NCI-H128 (cell line): ENCODE measurements around the gene LASP1NB.
"Not testable (repeated sequence)": the region's sequence is repeated elsewhere in the genome, so short reads cannot be mapped to it uniquely, and the experiment has no call there.

Source experiments
- DNase-seq: peaks from one replicate; lab custom pipeline; 2025; ENCODE audit not compliant: unreplicated experiment; lab: John Stamatoyannopoulos, UW

Gene LASP1NB

DNA sequence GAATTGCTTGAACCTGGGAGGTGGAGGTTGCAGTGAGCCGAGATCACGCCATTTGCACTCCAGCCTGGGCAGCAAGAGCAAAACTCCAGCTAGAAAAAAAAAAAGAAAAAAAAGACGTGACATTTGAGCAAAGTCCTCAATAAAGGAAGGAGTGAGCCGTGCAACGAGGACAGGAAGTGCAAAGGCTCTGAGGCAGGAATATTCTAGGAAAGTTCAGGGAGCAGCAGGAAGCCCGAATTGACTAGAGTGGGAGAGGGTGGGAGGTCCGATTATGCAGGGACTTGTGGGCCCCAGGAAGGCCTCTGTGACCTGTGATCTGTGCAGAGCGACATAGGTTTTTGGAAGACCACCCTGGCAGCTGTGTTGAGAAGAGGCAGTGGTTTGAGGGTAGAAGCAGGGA, 8.6 kb upstream of the LASP1NB start:
- DNase-seq, result no peak

DNA sequence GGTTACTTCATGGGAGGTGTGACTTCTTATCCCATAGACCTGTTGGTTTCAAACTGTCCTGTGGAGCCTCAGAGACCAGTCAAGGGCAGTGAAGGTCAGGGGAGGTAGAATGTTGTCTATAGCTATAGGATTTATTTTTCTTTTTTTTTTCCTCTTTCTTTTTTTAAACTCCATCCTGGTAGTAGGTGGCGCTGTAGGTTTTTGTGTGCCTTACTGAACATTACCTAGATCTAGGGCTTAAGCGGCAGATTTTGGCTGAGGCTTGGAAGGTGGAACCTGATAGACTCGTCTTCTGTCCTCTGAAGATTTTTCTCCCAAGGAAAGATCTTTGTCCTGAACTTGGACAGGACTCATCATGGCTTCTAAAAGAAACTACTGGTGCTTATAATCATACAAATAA, 8.2 kb upstream of the LASP1NB start:
- no peak for DNase-seq

DNA sequence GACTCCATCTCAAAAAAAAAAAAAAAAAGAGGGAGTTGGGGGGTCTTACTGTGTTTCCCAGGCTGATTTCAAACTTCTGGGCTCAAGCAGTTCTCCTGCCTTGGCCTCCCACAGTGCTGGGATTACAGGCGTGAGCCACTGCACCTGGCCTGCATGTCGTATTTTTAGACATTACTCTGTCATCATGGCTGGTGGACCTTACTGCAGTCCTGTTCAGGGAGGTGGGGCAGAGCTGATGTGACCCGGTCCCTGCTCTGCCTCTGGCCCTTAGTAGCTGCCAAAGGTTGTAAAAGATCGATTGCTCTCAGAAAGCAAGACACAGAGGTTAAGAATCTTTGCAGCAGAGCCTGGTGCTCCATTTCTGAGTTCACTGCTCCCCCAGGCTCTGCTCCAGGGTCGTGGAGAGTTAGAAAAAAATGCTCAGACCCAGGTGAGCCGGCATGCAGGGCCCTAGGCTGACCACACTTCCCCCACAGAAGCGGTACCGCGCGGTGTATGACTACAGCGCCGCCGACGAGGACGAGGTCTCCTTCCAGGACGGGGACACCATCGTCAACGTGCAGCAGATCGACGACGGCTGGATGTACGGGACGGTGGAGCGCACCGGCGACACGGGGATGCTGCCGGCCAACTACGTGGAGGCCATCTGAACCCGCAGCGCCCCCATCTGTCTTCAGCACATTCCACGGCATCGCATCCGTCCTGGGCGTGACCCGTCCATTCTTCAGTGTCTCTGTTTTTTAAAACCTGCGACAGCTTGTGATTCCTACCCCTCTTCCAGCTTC, 7.1 kb upstream of the LASP1NB start:
- DNase-seq, result no peak

DNA sequence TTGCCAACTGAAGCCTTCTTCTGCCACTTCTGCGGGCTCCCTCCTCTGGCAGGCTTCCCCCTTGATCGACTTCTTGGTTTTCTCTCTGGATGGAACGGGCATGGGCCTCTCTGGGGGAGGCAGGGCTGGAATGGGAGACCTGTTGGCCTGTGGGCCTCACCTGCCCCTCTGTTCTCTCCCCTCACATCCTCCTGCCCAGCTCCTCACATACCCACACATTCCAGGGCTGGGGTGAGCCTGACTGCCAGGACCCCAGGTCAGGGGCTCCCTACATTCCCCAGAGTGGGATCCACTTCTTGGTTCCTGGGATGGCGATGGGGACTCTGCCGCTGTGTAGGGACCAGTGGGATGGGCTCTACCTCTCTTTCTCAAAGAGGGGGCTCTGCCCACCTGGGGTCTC, 6.5 kb upstream of the LASP1NB start:
- no peak for DNase-seq

DNA sequence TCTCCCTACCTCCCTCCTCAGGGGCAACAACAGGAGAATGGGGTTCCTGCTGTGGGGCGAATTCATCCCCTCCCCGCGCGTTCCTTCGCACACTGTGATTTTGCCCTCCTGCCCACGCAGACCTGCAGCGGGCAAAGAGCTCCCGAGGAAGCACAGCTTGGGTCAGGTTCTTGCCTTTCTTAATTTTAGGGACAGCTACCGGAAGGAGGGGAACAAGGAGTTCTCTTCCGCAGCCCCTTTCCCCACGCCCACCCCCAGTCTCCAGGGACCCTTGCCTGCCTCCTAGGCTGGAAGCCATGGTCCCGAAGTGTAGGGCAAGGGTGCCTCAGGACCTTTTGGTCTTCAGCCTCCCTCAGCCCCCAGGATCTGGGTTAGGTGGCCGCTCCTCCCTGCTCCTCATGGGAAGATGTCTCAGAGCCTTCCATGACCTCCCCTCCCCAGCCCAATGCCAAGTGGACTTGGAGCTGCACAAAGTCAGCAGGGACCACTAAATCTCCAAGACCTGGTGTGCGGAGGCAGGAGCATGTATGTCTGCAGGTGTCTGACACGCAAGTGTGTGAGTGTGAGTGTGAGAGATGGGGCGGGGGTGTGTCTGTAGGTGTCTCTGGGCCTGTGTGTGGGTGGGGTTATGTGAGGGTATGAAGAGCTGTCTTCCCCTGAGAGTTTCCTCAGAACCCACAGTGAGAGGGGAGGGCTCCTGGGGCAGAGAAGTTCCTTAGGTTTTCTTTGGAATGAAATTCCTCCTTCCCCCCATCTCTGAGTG, 5.9 kb upstream of the LASP1NB start:
- DNase-seq, result no peak

DNA sequence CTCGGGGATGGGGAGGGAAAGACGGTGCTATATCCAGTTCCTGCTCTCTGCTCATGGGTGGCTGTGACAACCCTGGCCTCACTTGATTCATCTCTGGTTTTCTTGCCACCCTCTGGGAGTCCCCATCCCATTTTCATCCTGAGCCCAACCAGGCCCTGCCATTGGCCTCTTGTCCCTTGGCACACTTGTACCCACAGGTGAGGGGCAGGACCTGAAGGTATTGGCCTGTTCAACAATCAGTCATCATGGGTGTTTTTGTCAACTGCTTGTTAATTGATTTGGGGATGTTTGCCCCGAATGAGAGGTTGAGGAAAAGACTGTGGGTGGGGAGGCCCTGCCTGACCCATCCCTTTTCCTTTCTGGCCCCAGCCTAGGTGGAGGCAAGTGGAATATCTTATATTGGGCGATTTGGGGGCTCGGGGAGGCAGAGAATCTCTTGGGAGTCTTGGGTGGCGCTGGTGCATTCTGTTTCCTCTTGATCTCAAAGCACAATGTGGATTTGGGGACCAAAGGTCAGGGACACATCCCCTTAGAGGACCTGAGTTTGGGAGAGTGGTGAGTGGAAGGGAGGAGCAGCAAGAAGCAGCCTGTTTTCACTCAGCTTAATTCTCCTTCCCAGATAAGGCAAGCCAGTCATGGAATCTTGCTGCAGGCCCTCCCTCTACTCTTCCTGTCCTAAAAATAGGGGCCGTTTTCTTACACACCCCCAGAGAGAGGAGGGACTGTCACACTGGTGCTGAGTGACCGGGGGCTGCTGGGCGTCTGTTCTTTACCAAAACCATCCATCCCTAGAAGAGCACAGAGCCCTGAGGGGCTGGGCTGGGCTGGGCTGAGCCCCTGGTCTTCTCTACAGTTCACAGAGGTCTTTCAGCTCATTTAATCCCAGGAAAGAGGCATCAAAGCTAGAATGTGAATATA, 4.8 kb upstream of the LASP1NB start:
- no peak for DNase-seq

DNA sequence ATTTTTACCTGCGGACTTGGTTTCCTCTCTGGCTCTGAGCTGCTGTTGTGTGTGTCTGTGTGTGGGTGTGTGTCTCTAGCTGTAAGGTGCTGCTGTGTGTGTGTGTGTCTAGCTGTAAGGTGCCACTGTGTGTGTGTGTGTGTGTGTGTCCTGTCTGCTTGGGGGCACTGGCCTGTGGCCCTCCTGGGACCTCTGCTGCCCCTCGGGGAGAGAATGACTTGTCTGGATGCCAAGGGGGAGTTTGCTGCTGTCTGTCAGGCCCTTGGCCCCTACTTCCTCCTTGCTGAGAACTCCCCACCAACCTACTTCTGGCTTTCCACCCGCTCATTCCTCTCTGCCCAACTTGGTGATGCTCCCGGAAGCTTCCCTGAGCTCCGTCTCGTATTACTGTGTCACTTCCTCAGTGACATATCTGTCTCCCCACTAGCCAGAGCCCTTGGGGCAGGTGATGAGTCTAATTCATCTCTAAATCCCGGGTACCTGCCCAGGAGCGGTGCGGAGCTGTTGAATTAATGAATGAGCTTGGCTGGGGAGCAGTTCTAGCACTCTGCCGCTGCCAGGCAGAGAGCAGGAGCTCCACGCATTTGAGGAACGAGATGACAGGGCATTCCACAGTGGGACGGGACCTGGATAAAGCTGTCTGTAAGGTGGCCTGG, 3.5 kb upstream of the LASP1NB start:
- no peak for DNase-seq

DNA sequence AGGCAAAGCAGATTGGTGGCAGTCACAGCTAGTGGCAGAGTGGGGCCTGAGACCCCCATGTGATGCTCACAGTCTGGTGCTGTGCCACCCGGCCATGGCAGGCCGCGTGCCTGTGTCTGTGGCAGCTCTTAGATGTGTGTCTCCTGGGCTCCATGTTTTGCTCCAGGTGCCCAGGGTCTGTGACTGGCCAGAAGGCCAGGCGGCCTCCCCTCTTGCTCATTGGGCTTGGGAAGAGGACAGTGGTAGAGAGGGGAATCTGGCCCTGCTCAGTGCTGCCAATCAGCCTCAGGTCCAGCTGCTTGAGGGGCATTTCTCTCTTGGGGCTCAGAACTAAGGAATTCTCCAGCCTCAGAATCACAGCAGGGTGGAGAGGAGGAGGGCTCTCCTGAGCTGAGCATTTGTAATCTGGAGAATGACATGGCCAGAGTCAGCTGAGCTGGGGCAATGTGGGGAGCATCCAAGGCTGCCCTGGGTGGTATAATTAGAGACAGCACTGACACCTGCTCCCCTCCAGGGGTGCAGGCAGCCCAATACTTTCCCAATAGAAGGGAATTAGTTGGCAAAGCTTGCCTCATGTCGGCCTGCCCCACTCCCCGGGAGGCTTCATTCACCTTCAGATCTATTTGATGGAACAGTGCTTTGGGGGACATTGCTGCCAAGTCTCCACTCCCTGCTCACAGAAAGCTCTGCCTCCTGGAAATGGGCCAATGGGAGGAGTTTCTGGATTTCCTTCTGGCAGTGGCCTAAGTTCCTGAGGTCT, 2.7 kb upstream of the LASP1NB start:
- no peak for DNase-seq

DNA sequence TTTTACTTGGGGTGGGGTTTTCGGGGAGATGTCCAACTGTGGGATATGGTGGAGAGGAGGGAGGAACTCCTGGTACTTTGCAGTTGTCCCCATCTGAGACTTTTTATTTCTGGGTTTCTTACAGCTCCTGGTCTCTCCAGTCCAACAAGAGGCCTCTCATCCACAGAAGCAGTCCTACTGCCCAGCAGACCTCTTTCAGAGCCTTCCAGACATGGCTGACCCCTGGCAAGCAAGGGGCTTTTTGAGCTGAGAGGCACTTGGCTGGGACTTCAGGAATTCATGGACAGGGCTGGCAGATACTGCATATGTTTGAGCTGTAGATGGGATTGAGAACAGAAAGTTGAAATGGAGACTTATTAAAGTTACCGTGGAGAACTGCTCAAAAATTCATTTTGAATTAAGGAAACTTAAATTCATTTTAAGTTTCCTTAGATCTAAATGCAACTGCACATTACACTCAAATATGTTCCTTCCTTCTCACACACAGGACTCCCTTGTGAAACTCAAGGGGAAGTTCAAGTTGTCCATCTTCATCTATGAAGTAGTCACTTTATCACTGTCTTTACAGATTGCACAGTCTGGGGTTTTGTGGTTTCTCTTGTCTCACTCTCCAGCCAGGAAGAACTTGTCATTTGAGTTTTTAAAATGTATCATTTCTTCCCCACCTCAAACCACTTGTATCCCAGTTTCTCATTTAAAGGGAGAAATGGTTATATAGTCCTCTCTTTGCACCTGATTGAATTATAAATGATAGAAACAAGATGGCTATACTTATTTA, 1.1 kb downstream of the LASP1NB start:
- no peak for DNase-seq

DNA sequence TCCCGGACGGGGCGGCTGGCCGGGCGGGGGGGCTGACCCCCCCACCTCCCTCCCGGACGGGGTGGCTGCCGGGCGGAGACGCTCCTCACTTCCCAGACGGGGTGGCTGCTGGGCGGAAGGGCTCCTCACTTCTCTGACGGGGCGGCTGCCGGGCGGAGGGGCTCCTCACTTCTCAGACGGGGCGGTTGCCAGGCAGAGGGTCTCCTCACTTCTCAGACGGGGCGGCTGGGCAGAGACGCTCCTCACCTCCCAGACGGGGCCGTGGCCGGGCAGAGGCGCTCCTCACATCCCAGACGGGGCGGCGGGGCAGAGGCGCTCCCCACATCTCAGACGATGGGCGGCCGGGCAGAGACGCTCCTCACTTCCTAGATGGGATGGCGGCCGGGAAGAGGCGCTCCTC, 5.4 kb downstream of the LASP1NB start:
- DNase-seq, result not testable (repeated sequence)

DNA sequence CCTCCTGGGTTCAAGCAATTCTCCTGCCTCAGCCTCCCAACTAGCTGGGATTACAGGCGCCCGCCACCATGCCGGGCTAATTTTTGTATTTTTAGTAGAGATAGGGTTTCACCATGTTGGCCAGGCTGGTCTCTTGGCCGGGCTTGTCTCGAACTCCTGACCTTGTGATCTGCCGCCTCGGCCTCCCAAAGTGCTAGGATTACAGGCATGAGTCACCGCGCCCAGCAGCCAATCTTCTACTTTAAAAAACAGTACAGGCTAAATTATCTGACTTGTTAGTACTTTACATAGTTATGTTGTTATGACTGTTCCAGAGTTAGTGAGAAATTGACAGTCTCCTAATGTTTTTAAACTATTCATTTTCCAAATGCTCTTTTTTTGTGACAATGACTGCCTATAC, 8.5 kb downstream of the LASP1NB start:
- DNase-seq, result not testable (repeated sequence)

DNA sequence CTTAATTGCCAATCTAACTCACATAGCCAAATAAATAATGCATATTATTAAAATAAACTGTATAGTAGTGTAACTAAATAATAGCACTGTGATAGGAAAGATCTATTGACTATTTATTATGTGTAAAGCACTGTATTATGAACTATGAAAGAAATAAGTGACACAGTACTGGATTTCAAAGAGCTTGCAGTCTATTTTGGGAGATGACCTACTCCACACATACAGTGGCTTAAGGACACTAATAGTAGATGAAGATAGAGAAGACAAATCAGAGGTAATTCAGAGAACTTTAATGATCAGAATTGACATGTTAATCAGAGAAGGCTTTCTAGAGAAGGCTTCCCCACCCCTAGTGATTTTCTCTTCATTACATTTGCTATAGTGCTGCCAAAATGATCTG, 14.6 kb downstream of the LASP1NB start:
- no peak for DNase-seq

DNA sequence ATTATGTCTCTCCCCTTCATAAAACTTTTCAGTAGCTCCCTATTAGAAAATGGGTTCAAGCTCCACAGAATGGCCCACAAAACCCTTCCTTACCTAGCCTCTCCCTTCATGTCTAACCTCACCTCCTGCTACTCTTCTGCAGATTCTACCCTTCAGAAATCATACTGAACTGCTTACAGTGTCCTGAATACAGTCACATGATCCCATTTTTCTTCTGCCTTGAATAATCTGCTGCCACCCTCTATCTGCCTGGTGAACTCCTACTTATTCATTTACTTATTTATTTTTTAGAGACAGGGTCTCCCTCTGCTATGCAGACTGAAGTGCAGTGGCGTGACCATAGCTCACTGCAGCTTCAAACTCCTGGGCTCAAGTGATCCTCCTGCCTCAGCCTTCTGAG, 15.0 kb downstream of the LASP1NB start:
- no peak for DNase-seq

DNA sequence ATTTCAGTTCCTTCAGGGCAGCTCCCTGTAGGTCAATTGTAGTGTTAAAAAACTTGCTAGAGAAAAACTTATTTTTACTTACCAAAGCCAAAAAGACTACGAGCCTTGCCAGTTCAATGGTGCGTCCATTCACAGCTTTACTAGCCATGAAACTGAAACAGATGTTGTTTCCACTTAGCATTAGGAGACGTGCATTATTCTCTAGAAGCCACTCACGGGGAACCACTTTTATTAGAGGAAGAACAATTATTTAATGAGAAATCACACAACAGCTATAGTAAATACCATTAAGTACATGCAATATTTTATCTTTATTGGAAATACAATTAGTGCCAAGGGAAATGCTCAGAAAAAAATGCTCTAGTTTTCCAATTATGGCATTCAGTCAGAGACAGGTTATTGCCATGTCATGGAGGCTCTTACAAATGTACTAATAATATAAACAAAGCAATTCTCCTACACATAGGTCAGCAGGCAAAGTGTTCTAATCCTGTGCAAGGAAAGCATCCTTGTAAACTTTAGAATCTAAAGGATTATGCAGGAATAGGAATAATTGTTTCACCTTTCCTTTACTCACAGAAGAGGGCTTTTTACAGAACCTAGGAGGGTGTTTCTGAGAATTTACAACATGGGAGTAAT, 17.4 kb downstream of the LASP1NB start:
- DNase-seq, result no peak

DNA sequence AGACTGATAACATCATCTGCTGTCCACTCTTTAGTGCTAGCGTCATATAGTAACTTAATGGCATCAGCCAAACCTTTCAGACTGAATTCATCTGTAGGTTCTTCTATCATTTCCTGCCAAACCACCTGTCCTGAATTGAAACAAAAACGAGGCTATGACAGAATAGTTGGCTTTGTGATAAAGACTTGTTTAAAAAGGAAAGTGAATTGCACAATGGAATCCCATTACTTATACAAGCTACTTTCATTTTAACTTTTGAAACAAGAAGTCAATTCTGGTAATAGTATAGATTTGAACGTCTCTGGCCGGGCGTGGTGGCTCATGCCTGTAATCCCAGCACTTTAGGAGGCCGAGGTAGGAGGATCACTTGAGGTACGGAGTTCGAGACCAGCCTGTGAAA, 18.2 kb downstream of the LASP1NB start:
- DNase-seq, result no peak

DNA sequence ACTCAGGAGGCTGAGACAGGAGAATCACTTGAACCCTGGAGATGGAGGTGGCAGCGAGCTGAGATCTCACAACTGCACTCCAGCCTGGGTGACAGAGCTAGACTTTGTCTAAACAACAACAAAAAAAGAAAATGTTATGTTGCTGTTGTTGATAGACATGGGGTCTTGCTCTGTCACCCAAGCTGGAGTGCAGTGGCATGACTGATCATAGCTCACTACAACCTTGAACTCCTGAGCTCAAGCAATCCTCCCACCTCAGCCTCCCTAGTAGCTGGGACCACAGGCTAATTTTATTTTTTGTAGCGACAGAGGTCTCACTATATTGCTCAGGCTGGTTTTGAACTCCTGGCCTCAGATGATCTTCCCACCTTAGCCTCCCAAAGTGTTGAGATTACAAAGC, 21.8 kb downstream of the LASP1NB start:
- DNase-seq, result no peak

DNA sequence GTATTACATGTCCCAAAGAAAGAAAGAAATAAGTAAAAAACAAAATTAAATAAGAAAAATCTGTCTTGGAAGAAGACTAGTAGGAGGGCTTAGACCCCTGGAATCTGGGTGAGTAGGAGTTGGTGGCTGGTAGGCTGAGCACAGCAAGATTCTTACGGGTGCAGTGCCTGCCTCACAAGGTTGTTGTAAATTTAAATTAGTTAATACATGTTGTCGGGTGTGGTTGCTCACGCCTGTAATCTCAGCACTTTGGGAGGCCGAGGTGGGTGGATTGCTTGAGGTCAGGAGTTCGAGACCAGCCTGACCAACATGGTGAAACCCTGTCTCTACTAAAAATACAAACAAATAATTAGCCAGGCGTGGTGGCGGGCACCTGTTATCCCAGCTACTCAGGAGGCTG, 28.4 kb downstream of the LASP1NB start:
- not testable (repeated sequence) for DNase-seq

DNA sequence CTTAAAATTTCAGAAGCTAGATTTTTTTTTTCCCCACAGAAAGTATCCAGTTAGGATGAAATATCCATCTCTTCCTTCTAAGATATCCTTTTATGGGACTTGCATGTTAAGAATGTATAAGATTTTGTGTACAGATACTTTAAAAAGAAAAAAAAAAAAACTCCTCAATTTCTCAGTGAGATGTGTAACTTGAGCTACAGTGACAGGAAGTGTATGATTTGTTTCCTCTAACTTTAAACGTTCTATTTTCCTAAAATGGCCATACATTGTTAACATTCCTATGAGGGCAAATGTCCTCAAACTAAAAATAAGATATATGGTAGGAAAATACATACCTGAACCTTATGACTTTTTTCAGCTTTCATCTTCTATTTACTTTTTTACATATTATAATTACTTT, 32.9 kb downstream of the LASP1NB start:
- no peak for DNase-seq

DNA sequence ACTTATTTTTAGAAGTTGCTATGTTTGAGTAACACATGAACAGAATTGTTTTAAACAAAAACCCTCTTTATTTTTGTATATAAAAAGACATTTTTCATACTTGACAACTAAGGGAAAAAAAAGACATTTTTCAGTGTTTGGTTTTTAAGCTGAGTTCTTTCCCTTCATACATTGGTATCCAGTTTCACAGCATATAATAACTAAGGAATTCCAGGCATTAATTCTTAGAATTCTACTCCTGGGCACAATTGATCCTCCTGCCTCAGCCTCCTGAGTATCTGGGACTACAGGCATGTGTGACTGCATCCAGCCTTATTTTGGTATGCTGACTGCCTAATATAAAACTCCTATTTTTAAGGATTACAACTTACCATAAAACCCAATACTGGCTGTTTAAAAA, 33.3 kb downstream of the LASP1NB start:
- DNase-seq, result no peak
